A673 (cell line): Measurements from ENCODE around the gene B3GAT3.

Source experiments
- CTCF ChIP-seq: fragments of 300-800, 200-600 bp; sonication (generic); conservative IDR thresholded peaks from 2 replicates; pipeline ENCODE4 v1.5.1; 2017; ENCODE audit warnings: low read depth, mild to moderate bottlenecking, antibody characterized with exemption, low read length, moderate library complexity, mixed read lengths
- EZH2 ChIP-seq: fragments of 200-600 bp; sonication (generic); IDR thresholded peaks from 2 replicates; pipeline ENCODE4 v1.6.1; 2017; ENCODE audit warnings: borderline replicate concordance, low read depth, mild to moderate bottlenecking, mixed read lengths, antibody characterized with exemption, low read length; ENCODE audit not compliant: poor library complexity, severe bottlenecking

- TF ChIP-seq CTCF (no peak), EZH2 (no peak)
Observed at GRCh38 chr11:62645671-62645945, 23.8 kb upstream of the B3GAT3 start.
